Activated CD8-positive, alpha-beta memory T cell treated with anti-CD3 and anti-CD28 coated beads, Interleukin-2, amount 50 U/mL, for 4 hours (primary cell): ENCODE results near the gene PTPRN2.
"Not testable (repeated sequence)": the region's sequence is repeated elsewhere in the genome, so short reads cannot be mapped to it uniquely, and the experiment has no call there.

ENCODE experiments used
- DNase-seq: peaks from one replicate; pipeline ENCODE4 v3.0.0-alpha.2; 2020

PTPRN2 gene

GRCh38 chr7:158357106-158357897, 230.3 kb downstream of the PTPRN2 start:
- DNase-seq: no peak

GRCh38 chr7:158356454-158356853, 231.2 kb downstream of the PTPRN2 start:
- no peak for DNase-seq

GRCh38 chr7:158355456-158356065, 232.1 kb downstream of the PTPRN2 start:
- DNase-seq: no peak

- no peak for DNase-seq
These were observed 232.8 kb downstream of the PTPRN2 start for GRCh38 chr7:158354861-158355260.

GRCh38 chr7:158353606-158354570, 233.7 kb downstream of the PTPRN2 start:
- DNase-seq: no peak

- not testable (repeated sequence) for DNase-seq
These were observed 235.5 kb downstream of the PTPRN2 start for GRCh38 chr7:158351899-158352729.

- no peak for DNase-seq
These were observed 236.1 kb downstream of the PTPRN2 start for GRCh38 chr7:158351481-158351880.

GRCh38 chr7:158351051-158351450, 236.6 kb downstream of the PTPRN2 start:
- DNase-seq: no peak

- DNase-seq: no peak
These were observed 237.3 kb downstream of the PTPRN2 start for GRCh38 chr7:158350166-158350900.

- DNase-seq: no peak
These were observed 239.2 kb downstream of the PTPRN2 start for GRCh38 chr7:158348446-158348845.

GRCh38 chr7:158348039-158348438, 239.6 kb downstream of the PTPRN2 start:
- not testable (repeated sequence) for DNase-seq

- DNase-seq: no peak
These were observed 241.9 kb downstream of the PTPRN2 start for GRCh38 chr7:158345731-158346130.

- no peak for DNase-seq
These were observed 242.8 kb downstream of the PTPRN2 start for GRCh38 chr7:158344706-158345300.

- no peak for DNase-seq
These were observed 243.6 kb downstream of the PTPRN2 start for GRCh38 chr7:158343936-158344455.

- DNase-seq: no peak
These were observed 244.1 kb downstream of the PTPRN2 start for GRCh38 chr7:158343526-158343925.

- not testable (repeated sequence) for DNase-seq
These were observed 246.5 kb downstream of the PTPRN2 start for GRCh38 chr7:158341097-158341496.

- not testable (repeated sequence) for DNase-seq
These were observed 250.7 kb downstream of the PTPRN2 start for GRCh38 chr7:158336952-158337351.

GRCh38 chr7:158332516-158332915, 255.1 kb downstream of the PTPRN2 start:
- DNase-seq: not testable (repeated sequence)

- DNase-seq: not testable (repeated sequence)
These were observed 255.7 kb downstream of the PTPRN2 start for GRCh38 chr7:158331826-158332450.

- no peak for DNase-seq
These were observed 257.9 kb downstream of the PTPRN2 start for GRCh38 chr7:158329686-158330085.
